ENCODE measurements around the gene PTPA. TPM values are rescaled to one million over a fixed set of nuclear protein-coding genes. Genes with fewer than 3 reads are reported as not detected.
"Not testable (repeated sequence)": the region's sequence is repeated elsewhere in the genome, so short reads cannot be mapped to it uniquely, and the experiment has no call there.

The PTPA gene
- total and polyA plus RNA-seq, 7 donors, result 54.1 to 110 (median 97.9) TPM

DNA sequence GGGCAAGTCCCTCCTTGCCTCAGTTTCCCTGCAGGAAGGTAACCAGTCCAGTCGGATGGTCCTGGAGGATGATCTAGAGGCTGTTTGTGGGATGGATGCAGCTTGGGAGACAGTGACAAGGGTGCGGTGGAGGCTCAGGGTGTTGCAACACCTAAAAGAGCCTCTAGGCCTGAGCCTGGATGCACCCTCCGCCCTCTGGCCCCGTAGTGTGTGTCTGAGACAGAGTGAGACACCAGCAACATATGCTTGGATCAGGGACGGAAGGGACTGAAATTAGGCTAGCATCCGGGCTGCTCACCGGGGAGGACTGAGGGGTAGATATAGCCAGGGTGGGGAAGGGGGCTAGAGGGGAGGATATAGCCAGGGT lies 1.7 kb upstream of the PTPA start:
- peaks cover 0 to 25% of the 10 kb centered on the region in 2 donors for H3K36me3 ChIP-seq (ENCODE audit: insufficient read depth in 1 of 2, low read depth in 1 of 2)
- peak overlapping the region; percentile 87 for H3K27ac ChIP-seq
- intact Hi-C loops (cut with DNase I), result no loop called here
- no peaks in the 10 kb centered on the region for H3K27me3 ChIP-seq (ENCODE audit: insufficient read depth in 3 of 3, low read length in 2 of 3)
- TF ChIP-seq, protein P1, sequence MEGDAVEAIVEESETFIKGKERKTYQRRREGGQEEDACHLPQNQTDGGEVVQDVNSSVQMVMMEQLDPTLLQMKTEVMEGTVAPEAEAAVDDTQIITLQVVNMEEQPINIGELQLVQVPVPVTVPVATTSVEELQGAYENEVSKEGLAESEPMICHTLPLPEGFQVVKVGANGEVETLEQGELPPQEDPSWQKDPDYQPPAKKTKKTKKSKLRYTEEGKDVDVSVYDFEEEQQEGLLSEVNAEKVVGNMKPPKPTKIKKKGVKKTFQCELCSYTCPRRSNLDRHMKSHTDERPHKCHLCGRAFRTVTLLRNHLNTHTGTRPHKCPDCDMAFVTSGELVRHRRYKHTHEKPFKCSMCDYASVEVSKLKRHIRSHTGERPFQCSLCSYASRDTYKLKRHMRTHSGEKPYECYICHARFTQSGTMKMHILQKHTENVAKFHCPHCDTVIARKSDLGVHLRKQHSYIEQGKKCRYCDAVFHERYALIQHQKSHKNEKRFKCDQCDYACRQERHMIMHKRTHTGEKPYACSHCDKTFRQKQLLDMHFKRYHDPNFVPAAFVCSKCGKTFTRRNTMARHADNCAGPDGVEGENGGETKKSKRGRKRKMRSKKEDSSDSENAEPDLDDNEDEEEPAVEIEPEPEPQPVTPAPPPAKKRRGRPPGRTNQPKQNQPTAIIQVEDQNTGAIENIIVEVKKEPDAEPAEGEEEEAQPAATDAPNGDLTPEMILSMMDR (IDR thresholded peaks at IDR 0.05), result no peak
- peak overlapping the region; percentile 83 for H3K4me3 ChIP-seq
- H3K4me1 ChIP-seq, result peaks cover 48% of the 10 kb centered on the region
- no peaks in the 10 kb centered on the region for H3K9me3 ChIP-seq
- peak in 3 of 4 donors; percentile 17 to 21 (median 21) for ATAC-seq
- 23 to 51% (median 25%) methylated on average over 7 of the region's 7 CpGs for WGBS, 3 donors
- DNase-seq, result peak; percentile 72 to 80

DNA sequence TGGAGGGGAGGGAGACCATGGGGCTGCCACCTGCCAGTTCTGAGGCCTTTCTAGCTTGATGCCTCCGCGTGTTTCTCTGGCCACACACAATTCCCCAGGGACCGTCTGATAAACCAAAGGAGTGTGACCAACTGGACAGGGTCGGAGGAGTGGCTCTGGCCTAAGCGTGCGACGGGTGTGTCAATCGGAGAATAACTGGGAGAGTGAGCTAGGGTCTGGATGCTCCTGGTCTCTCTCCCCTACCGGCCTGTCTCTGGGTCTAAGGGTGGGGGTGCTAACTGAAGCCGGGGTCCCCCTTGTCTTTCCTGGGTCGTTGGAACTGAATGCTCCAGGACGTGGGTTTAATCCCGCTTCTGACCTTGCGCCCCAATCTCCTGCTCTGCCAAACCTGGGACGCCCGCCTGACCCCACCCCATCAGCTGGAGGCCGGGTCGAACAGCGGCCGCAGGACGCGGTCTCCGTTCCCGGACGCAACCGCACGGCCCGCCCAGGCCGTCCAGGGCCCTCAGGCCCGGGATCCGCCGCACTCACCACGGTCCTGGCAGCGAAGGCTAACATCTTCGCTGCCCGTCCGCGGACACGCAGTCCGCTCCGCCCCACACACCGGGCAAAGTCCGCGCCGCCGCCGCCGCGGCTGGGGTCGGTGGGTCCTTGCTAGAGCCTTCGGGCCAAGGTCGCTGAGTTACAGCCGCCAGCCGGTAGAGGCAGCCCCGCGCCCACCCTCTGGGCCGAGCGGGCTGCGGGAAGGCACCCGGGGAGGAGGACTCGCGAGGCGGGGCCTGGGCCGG lies 1.1 kb upstream of the PTPA start:
- Histone ChIP-seq H3K27me3 (ENCODE audit: insufficient read depth in 3 of 3, low read length in 2 of 3) (no peaks in the 10 kb centered on the region), H3K9me3 (no peaks in the 10 kb centered on the region), H3K27ac (peak overlapping the region; percentile 87), H3K36me3 (ENCODE audit: insufficient read depth in 1 of 2, low read depth in 1 of 2) (peaks cover 0 to 25% of the 10 kb centered on the region in 2 donors), H3K4me1 (peaks cover 54% of the 10 kb centered on the region), H3K4me3 (peak overlapping the region; percentile 83)
- ATAC-seq (peak; percentile 11 to 38 (median 25)), DNase-seq (peak; percentile 57 to 73)
- WGBS, 3 donors, result 1 to 3% (median 2%) methylated on average over 54 to 64 of the region's 64 CpGs
- TF ChIP-seq, protein P1 (IDR thresholded peaks at IDR 0.05), result no peak
- intact Hi-C loops (cut with DNase I), result no loop called here

DNA sequence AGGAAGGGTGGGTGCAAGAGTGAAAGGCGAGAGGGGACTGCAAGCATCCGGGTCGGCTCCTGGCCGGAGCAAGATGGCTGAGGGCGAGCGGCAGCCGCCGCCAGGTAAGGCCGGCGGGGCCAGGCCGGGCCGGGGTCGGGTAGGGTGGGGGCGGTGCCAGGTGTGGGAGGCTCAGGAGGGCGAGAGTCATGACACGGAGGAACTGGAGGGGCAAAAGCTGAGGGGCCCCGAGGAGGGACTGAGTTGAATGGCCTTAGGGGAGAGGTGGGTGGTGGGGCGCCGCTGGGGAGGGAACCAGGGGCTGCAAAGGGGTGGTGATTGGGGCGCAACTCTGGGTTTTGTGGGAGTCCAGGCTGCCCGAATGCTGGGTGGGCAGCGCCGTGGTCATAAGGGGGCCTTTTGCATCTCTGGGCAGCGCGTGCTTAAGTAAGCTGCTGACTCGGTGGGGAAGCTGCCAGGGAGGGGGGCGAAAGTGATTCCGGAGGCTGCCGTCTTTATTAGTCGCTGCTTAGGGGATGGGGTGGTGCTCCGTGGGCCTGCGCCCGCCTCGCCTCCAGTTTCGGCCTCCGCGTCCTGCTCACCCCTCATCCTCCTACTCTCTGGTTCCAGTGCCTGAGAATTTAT lies 425 bp downstream of the PTPA start:
- intact Hi-C loops (cut with DNase I), result no loop called here
- WGBS, 3 donors, result 0 to 1% (median 1%) methylated on average over 36 to 37 of the region's 37 CpGs
- H3K27me3 ChIP-seq (ENCODE audit: insufficient read depth in 3 of 3, low read length in 2 of 3), result no peaks in the 10 kb centered on the region
- H3K4me3 ChIP-seq, result peak overlapping the region; percentile 83
- DNase-seq (peak in 1 of 2 donors; percentile 72), ATAC-seq (peak; percentile 0 to 17 (median 4))
- H3K4me1 ChIP-seq, result peaks cover 53% of the 10 kb centered on the region
- peaks cover 0 to 11% of the 10 kb centered on the region in 2 donors for H3K36me3 ChIP-seq (ENCODE audit: insufficient read depth in 1 of 2, low read depth in 1 of 2)
- TF ChIP-seq, protein P1 (IDR thresholded peaks at IDR 0.05), result no peak
- H3K9me3 ChIP-seq, result no peaks in the 10 kb centered on the region
- peak overlapping the region; percentile 87 for H3K27ac ChIP-seq

DNA sequence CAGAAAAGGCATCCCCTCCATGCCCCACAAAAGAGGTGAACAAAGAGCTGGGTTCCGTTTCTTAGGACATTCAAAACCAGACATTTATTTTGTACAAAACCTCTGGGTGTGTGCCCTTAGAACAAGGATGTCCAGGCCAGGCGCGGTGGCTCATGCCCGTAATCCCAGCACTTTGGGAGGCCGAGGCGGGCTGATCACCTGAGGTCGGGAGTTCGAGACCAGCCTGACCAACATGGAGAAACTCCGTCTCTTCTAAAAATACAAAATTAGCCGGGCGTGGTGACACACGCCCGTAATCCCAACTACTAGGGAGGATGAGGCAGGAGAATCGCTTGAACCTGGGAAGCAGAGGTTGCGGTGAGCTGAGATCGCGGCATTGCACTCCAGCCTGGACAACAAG lies 1.3 kb downstream of the PTPA start:
- intact Hi-C loops (cut with DNase I); DNase-seq; ATAC-seq; H3K27ac ChIP-seq; H3K9me3 ChIP-seq; H3K27me3 ChIP-seq (ENCODE audit: insufficient read depth in 3 of 3, low read length in 2 of 3); H3K36me3 ChIP-seq (ENCODE audit: insufficient read depth in 1 of 2, low read depth in 1 of 2): not testable (repeated sequence)
- Histone ChIP-seq H3K4me1 (peaks cover 48% of the 10 kb centered on the region), H3K4me3 (peak overlapping the region; percentile 83)
- 91 to 94% (median 91%) methylated on average over 17 of the region's 17 CpGs for WGBS, 3 donors

DNA sequence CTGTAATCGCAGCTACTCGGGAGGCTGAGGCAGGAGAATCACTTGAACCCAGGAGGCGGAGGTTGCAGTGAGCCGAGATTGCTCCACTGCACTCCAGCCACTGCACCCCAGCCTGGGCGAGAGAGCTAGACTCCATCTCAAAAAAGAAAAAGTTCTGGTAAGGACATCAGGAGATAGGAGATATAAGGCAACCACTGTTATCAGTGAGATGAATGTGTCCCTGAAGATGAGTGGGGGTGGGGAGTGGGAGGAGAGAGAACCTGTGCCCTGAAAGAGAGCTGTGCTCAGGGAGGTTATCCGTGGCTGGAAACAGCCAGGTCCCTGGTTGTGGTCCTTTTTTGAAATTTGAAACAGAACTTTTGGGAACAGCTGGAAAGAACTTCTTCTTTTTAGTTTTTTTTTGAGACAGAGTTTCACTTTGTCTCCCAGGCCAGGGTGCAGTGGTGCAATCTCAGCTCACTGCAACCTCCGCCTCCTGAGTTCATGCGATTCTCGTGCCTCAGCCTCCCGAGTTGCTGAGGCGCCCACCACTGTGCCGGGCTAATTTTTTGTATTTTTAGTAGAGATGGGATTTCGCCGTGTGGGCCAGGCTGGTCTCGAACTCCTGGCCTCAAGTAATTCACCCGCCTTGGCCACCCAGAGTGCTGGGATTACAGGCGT lies 2.6 kb downstream of the PTPA start:
- TF ChIP-seq, protein P1 (IDR thresholded peaks at IDR 0.05), result no peak
- DNase-seq (no peak), ATAC-seq (no peak)
- Histone ChIP-seq H3K9me3 (no peaks in the 10 kb centered on the region), H3K4me3 (no peak overlapping the region), H3K27ac (peak overlapping the region; percentile 5), H3K36me3 (ENCODE audit: insufficient read depth in 1 of 2, low read depth in 1 of 2) (peaks cover 0 to 2% of the 10 kb centered on the region in 2 donors), H3K27me3 (ENCODE audit: insufficient read depth in 3 of 3, low read length in 2 of 3) (no peaks in the 10 kb centered on the region), H3K4me1 (peaks cover 35% of the 10 kb centered on the region)
- 90 to 92% (median 90%) methylated on average over 17 of the region's 17 CpGs for WGBS, 3 donors
- intact Hi-C loops (cut with DNase I), result no loop called here

Data from psoas muscle (tissue), 8 donors.